Heart left ventricle (tissue), 16 donors: ENCODE results near the gene CNTROB. TPM values are rescaled to one million over a fixed set of nuclear protein-coding genes. Genes with fewer than 3 reads are reported as not detected.

Source experiments
- ATAC-seq, 4 donors: fragments of 200-7000 bp; cut with Tn5 transposase; one replicate each; pipeline ENCODE4 v1.9.1; 2020 to 2022; ENCODE audit warnings: moderate library complexity in 4 of 4, mild to moderate bottlenecking in 3 of 4, moderate number of reproducible peaks in 1 of 4
- DNase-seq, 5 donors: peaks; one replicate each; pipeline ENCODE4 v3.0.0-alpha.2; 2020
- H3K27ac ChIP-seq, 12 donors: fragments of 200-600 bp; sonication (generic) in 4 of 12; one replicate each; pipeline versions ENCODE4 v1.5.0 to v1.8.0; 2016 to 2022; ENCODE audit warnings: mild to moderate bottlenecking in 2 of 12
- H3K27me3 ChIP-seq, 9 donors: fragments of 200-600 bp; sonication (generic) in 2 of 9; one replicate each; pipeline versions ENCODE4 v1.5.1 to v1.8.0; 2016 to 2022; ENCODE audit warnings: mild to moderate bottlenecking in 3 of 9
- H3K36me3 ChIP-seq, 9 donors: fragments of 200-600 bp; sonication (generic) in 2 of 9; one replicate each; pipeline versions ENCODE4 v1.5.0 to v1.8.0; 2018 to 2022; ENCODE audit warnings: mild to moderate bottlenecking in 2 of 9
- H3K4me1 ChIP-seq, 12 donors: fragments of 200-600 bp; sonication (generic) in 4 of 12; one replicate each; pipeline versions ENCODE4 v1.5.0 to v1.8.0; 2016 to 2022; ENCODE audit warnings: mild to moderate bottlenecking in 3 of 12
- H3K4me3 ChIP-seq, 12 donors: fragments of 200-600 bp; sonication (generic) in 4 of 12; one replicate each; pipeline versions ENCODE4 v1.5.0 to v1.8.0; 2017 to 2022; ENCODE audit warnings: mild to moderate bottlenecking in 9 of 12, moderate library complexity in 4 of 12
- H3K9me3 ChIP-seq, 12 donors: fragments of 200-600 bp; sonication (generic) in 4 of 12; one replicate each; pipeline versions ENCODE4 v1.5.0 to v1.8.0; 2016 to 2022; ENCODE audit warnings: mild to moderate bottlenecking in 1 of 12
- POLR2A ChIP-seq, 2 donors: fragments of 450-650 bp; IDR thresholded peaks; one replicate each; pipeline ENCODE4 v1.6.1; 2017; ENCODE audit warnings: antibody characterized with exemption in 2 of 2, mild to moderate bottlenecking in 2 of 2, moderate library complexity in 2 of 2
- WGBS, 4 donors: extraction: QIAGEN DNeasy Blood & Tissue Kit in 2 of 4; methylation state at CpG; one replicate each; pipeline versions ENCODE4 v1.1.5 to v1.1.7; 2013 to 2018; 5-methylcytosine and 5-hydroxymethylcytosine counted together
- intact Hi-C, 10 donors: fragments of 100-400 bp; cut with DNase I; formaldehyde crosslinking; loops; one replicate each; pipeline versions ENCODE4 v1.11.1 to v1.14.2; 2022
- polyA plus RNA-seq, 2 donors: library from polyadenylated mRNA; stranded (reverse); fragments of 200-250 nt; gene quantifications; one replicate each; pipeline ENCODE4 v1.2.3, GENCODE V29; 2013
- total RNA-seq, 9 donors: library from RNA; depleted of rRNA in 2 of 9; stranded (reverse); fragments of >200 nt in 2 of 9; fragmentation: NEBNext Ultra II Directional in 3 of 9; extraction: Animal tissue kit (Norgen Biotek cat#: 25700) in 3 of 9; gene quantifications; one replicate each; pipeline versions ENCODE4 v1.1.0 to v1.2.4, GENCODE V29; 2016 to 2023
- TF ChIP-seq, protein P1 (sequence below), 12 donors: fragments of 200-600 bp; sonication (generic) in 4 of 12; IDR thresholded peaks; one replicate each; pipeline versions ENCODE4 v1.5.0 to v1.8.0; 2018 to 2022; ENCODE audit warnings: antibody characterized with exemption in 12 of 12, mild to moderate bottlenecking in 5 of 12
- donor health status: ischemic (EF 13 %, LVEDD 7.1; RV severe dilation, severe dysfunction).
- donor health status: healthy with polysubstance abuse.
- donor health status: DM: no; HTN: yes; CAD: no.
- donor health status: DM: no; HTN: no; CAD: no.
- donor health status: ischemic (EF 25% LVEDD 6.9; RV normal size, moderate dysfunction).
- donor health status: ischemic (EF 25% LVEDD 5.7; RV mildly dilated, moderate dysfunction).
- donor health status: healthy.
- donor health status: DM: yes; HTN: yes; CAD: no.
- donor health status: ischemic (EF 35%, LVEDD 5.7; RV mildly dilated, moderate dysfunction).
- donor health status: nonischemic (EF 11% LVEDD 7.7; RV severe dilation, severe dysfunction).
- donor health status: DM: yes; HTN: yes; CAD: no.
- donor health status: PGD.
- donor health status: ischemic (EF 29% LVEDD 5.4; RV normal size, mild dysfunction).
- donor health status: nonischemic (EF 23%, LVEDD 6.1; RV moderate dilation, normal function).

Gene CNTROB
- total and polyA plus RNA-seq, 11 donors: 7.9 to 19.2 (median 11.2) TPM

DNA sequence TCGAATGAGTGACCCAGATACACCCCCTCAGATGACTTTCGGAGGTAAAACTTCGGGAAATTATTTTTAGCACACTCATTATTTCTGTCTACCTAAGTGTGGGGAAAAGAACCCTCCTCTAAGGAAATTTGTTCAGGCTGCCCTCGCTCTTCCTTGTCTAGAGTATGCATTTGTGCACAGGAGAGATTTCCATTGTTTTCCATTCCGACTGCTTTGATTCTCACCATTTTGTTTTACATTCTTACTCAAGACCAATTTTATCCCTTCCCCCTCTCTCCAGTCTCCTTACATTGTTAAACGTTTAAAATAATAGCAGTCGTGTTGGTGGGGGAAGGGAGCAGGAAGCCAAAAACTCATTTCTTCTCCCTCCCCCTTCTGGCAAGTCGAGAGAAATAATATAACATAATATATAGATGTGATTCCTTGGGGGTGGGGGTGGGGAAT is 44.9 kb upstream of the CNTROB start:
- H3K4me3 ChIP-seq: peak overlapping the region in 11 of 12 donors; percentile 21 to 86 (median 77)
- no peaks in the 10 kb centered on the region for H3K9me3 ChIP-seq
- H3K4me1 ChIP-seq: peaks cover 17 to 68% (median 45%) of the 10 kb centered on the region in 12 donors
- DNase-seq (no peak), ATAC-seq (no peak)
- WGBS, 4 donors: 5 to 9% (median 7%) methylated on average over 8 of the region's 8 CpGs
- no peaks in the 10 kb centered on the region for H3K27me3 ChIP-seq
- peak overlapping the region; percentile 36 to 98 (median 91) for H3K27ac ChIP-seq
- peaks cover 0 to 24% (median 15%) of the 10 kb centered on the region in 9 donors for H3K36me3 ChIP-seq
- intact Hi-C loops: loop anchor here in 2 of 10 donors (2.0 to 5.0 kb wide), 3 partner anchors 30 to 52 kb away; partner anchors contain the start of genes CNTROB (in 1 of the 2), KDM6B (in 1 of the 2), NAA38 (in 1 of the 2) and TRAPPC1 (in 1 of the 2)
- TF ChIP-seq, protein P1, sequence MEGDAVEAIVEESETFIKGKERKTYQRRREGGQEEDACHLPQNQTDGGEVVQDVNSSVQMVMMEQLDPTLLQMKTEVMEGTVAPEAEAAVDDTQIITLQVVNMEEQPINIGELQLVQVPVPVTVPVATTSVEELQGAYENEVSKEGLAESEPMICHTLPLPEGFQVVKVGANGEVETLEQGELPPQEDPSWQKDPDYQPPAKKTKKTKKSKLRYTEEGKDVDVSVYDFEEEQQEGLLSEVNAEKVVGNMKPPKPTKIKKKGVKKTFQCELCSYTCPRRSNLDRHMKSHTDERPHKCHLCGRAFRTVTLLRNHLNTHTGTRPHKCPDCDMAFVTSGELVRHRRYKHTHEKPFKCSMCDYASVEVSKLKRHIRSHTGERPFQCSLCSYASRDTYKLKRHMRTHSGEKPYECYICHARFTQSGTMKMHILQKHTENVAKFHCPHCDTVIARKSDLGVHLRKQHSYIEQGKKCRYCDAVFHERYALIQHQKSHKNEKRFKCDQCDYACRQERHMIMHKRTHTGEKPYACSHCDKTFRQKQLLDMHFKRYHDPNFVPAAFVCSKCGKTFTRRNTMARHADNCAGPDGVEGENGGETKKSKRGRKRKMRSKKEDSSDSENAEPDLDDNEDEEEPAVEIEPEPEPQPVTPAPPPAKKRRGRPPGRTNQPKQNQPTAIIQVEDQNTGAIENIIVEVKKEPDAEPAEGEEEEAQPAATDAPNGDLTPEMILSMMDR (IDR thresholded peaks at IDR 0.05): no peak
- TF ChIP-seq POLR2A (IDR thresholded peaks at IDR 0.05): no peak

DNA sequence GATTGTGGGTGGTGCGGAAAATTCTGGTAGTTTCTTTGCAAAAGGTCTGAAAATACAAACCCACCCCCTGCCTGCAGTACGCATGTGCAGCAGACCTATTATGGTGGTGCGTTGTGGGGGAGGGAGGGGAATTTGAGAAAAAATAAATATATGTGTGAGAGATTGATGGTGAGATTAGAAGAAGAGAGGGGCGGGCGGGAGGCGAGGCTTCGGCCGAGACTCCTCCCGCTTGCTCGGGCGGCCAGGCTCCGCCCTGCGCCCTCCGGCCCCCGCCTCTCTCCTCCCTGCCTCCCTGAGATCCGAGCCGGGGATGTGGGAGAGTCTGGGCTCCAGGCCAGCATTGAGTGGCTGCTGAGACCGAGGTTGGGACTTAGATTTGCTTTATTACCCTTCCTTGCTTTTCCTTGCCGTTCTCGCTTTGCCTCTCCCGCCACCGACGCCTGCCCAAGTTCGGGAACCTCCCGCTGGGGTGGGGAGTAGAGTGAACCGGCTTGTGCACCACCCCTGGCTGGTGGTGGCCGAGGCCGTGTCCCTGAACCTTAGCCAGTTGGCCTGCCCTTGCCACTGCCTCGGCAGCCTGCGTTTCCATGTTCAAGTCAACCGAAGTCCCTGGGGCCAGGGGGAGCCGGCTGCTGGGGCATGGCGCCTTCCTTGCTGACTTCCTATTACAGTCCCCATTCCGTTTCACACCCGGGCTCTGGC is 44.4 kb upstream of the CNTROB start:
- H3K9me3 ChIP-seq: no peaks in the 10 kb centered on the region
- 0 to 1% (median 1%) methylated on average over 22 to 35 of the region's 35 CpGs for WGBS, 4 donors
- peaks cover 17 to 63% (median 45%) of the 10 kb centered on the region in 12 donors for H3K4me1 ChIP-seq
- peaks cover 0 to 26% (median 18%) of the 10 kb centered on the region in 9 donors for H3K36me3 ChIP-seq
- no peaks in the 10 kb centered on the region for H3K27me3 ChIP-seq
- intact Hi-C loops: loop anchor here in 5 of 10 donors (2.0 to 5.0 kb wide), 6 partner anchors 25 to 53 kb away; partner anchors contain the start of genes CNTROB (in 2 of the 5), NAA38 (in 2 of the 5), KDM6B (in 1 of the 5) and TRAPPC1 (in 1 of the 5)
- ATAC-seq (peak; percentile 79 to 87 (median 86)), DNase-seq (peak; percentile 93 to 95 (median 95))
- TF ChIP-seq POLR2A (IDR thresholded peaks at IDR 0.05): peak in 1 of 2 donors; percentile 50
- TF ChIP-seq, protein P1 (IDR thresholded peaks at IDR 0.05): no peak
- peak overlapping the region; percentile 8 to 86 (median 76) for H3K4me3 ChIP-seq
- H3K27ac ChIP-seq: peak overlapping the region; percentile 72 to 98 (median 91)

DNA sequence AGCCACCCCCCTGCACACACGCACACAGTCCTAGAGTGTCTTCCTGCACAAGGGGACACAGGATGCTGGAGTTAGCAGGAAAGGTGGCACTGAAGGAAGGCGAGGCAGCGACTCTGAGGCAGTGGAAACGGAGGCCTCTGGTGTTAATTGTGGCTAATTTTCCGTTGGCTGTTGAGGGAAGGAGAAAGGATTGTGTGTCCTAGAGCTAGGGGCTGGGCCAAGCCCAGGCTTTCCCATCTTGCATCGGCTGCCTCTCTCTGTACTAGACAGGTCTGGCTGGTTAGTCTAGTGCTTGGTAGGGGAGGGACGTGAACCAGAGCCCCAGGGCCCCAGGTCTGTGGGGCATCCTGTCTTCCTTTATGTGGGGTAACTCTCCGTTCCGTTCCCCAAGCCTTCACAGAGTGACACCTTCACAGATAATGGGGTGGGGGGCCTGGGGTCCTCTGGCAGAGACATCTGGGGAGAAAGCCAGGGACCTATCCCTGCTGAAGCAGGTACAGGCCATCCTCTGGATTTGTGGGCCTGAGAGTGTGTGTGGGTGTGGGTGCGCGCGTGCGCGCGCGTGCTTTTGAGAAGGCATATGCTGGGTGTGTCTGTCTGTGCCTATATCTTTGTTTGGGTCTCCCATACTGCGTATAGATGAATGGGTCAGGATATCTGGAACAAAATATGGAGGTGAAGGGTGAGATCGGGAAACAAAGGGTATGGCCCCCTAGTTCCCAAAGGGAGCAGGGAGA is 43.7 kb upstream of the CNTROB start, which contains the start of gene CHD3:
Gene CHD3, plus strand, starts transcription at position 606 of the 737 bp plus-strand sequence. CDS start 212 bp downstream, outside the sequence.
- DNase-seq: peak in 1 of 5 donors; percentile 40
- Histone ChIP-seq H3K4me3 (peak within 1 kb of the TSS; percentile 8 to 86 (median 76)), H3K4me1 (peaks cover 17 to 57% (median 44%) of the 10 kb centered on the region in 12 donors), H3K36me3 (peaks cover 0 to 34% (median 20%) of the 10 kb centered on the region in 9 donors), H3K27ac (peak within 1 kb of the TSS; percentile 72 to 98 (median 91)), H3K27me3 (no peaks in the 10 kb centered on the region), H3K9me3 (no peaks in the 10 kb centered on the region)
- intact Hi-C loops: loop anchor here in 4 of 10 donors (2.0 to 5.0 kb wide), 5 partner anchors 26 to 44 kb away; partner anchors contain the start of genes CNTROB (in 2 of the 4), NAA38 (in 1 of the 4) and TRAPPC1 (in 1 of the 4)
- WGBS, 4 donors: 28 to 41% (median 33%) methylated on average over 17 to 18 of the region's 18 CpGs
- TF ChIP-seq, protein P1 (IDR thresholded peaks at IDR 0.05): no peak
- TF ChIP-seq POLR2A (IDR thresholded peaks at IDR 0.05): no peak
- peak; percentile 4 to 71 (median 32) for ATAC-seq
